ENCODE measurements around the gene PTPN3.

The PTPN3 gene

DNA sequence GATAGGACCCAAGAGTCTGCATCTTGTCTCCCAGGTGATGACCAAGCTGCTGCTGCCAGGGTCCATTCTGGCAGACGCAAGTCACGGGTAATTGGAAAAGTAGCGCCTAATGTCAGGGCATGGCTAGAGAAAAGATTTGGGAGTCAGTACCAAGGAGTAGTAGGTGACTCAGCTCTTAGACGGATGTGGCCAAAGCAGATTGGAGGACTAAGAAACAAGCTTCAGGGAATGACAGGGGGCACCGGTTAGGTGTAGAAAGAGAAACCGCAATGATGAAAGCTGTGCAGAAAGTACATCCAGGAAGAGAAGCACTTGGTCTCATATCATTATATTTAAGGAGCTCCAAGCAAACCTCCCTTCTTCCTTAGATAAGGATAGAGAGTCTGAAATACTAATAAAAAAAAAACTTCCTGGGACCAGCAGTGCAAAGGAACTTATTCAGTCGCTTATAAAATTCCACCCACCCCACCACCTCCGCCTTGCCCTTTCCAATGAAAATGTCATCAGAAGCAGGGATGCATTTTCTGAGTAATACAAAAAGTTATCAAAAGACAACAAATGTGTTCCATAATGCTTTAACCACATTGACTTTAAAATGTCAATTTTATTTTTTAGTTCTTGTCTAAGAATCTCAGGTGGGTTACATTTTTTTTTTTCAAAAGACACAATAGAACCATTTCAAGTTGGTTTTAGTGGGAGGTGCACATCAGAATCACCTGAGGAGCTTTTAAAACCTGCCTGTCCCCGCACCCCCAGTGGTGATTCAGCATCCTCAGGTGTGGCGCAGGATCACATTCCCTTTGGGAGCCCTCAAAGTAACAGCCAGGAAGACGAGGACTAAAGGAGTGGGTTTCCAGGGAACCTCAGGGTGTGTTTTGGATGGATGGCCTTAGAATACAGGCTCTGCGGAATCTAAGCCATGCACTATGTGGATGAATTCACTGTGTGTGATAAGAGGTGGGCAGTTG, 31.2 kb downstream of the PTPN3 start:
- Histone ChIP-seq H4K20me1 (ENCODE audit: low read depth, low read length) (no peaks in the 10 kb centered on the region), H3F3A (ENCODE audit: insufficient read depth) (no peaks in the 10 kb centered on the region), H3K27ac (ENCODE audit: low read depth, low read length) (no peak overlapping the region), H3K27me3 (ENCODE audit: low read length) (no peaks in the 10 kb centered on the region), H3K79me2 (ENCODE audit: insufficient read depth, low read length) (no peaks in the 10 kb centered on the region), H3K4me3 (ENCODE audit: insufficient read depth, low read length, poor library complexity, severe bottlenecking) (no peak overlapping the region), H3K9ac (ENCODE audit: low read length) (no peak overlapping the region), H3K36me3 (ENCODE audit: low read length) (no peaks in the 10 kb centered on the region), H3K9me2 (replicated peaks; ENCODE audit: insufficient read depth, low read length) (no peaks in the 10 kb centered on the region), H2AFZ (ENCODE audit: low read depth, low read length, severe bottlenecking) (no peak overlapping the region), H3K9me3 (ENCODE audit: insufficient read depth, low read length) (no peaks in the 10 kb centered on the region), H3K4me2 (ENCODE audit: low read depth, low read length, poor library complexity, severe bottlenecking) (no peak overlapping the region)
- TF ChIP-seq EZH2phosphoT487 (conservative IDR thresholded peaks at IDR 0.05; ENCODE audit: low read length) (no peak), CTCF (IDR thresholded peaks at IDR 0.05; ENCODE audit: insufficient read depth, low read length, poor library complexity, severe bottlenecking) (no peak)

DNA sequence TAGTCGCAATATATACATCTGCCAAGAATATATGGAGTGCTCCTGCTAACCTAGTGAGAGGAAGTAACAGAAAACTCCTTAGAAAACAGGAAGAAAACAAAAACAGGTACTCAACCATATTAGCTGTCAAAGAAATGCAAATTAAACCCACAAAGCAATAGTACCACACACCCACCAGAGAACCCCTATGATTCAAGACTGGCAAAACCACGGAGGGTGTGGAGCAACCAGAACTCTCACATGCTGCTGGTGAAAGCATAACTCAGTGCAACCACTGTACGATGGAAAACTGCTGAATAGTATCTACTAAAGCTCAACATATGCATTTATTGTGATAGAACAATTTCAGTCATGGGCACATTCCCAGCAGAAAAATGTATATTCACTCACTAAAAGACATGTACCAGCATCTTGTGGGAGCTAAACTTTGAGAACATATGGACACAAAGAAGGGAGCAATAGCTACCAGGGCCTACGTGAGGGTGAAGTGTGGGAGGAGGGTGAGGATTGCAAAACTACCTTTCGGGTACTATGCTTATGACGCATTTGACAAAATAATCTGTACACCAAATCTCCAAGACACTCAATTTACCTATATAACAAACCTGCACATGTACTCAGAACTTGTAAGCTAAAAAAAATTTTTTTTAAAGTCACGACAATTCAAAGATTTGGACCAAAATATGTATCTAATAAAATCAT, 34.0 kb downstream of the PTPN3 start:
- no peak overlapping the region for H3K4me2 ChIP-seq (ENCODE audit: low read depth, low read length, poor library complexity, severe bottlenecking)

DNA sequence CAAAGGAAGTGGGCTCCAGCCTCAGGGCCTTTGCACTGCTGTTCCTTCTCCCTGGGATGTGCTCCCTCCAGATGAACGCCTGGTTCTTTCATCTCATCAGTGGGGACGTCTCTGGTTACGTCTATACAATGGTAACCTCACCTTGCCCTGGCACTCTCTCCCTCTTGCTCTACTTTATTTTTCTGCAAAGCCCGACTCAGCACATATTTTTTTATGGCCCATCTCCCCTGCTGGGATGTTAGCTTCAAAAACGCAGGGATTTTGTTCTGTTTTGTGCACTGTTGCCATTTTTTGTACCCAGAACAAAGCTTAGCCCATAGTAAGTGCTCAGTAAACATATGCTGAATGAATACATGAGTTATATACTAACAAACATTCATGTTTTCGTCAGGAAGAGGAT, 37.5 kb downstream of the PTPN3 start:
- no peaks in the 10 kb centered on the region for H3F3A ChIP-seq (ENCODE audit: insufficient read depth)
- H3K9ac ChIP-seq (ENCODE audit: low read length) = no peak overlapping the region
- H4K20me1 ChIP-seq (ENCODE audit: low read depth, low read length) = no peaks in the 10 kb centered on the region
- no peaks in the 10 kb centered on the region for H3K9me3 ChIP-seq (ENCODE audit: insufficient read depth, low read length)
- no peak overlapping the region for H3K4me3 ChIP-seq (ENCODE audit: insufficient read depth, low read length, poor library complexity, severe bottlenecking)
- H3K27ac ChIP-seq (ENCODE audit: low read depth, low read length) = no peak overlapping the region
- H2AFZ ChIP-seq (ENCODE audit: low read depth, low read length, severe bottlenecking) = no peak overlapping the region
- no peaks in the 10 kb centered on the region; the same call in 1 of the 2 replicates for H3K27me3 ChIP-seq (ENCODE audit: low read length)
- TF ChIP-seq CTCF (IDR thresholded peaks at IDR 0.05; ENCODE audit: insufficient read depth, low read length, poor library complexity, severe bottlenecking) (no peak), EZH2phosphoT487 (conservative IDR thresholded peaks at IDR 0.05; ENCODE audit: low read length) (no peak)
- no peaks in the 10 kb centered on the region for H3K79me2 ChIP-seq (ENCODE audit: insufficient read depth, low read length)
- H3K36me3 ChIP-seq (ENCODE audit: low read length) = no peaks in the 10 kb centered on the region
- H3K9me2 ChIP-seq (replicated peaks; ENCODE audit: insufficient read depth, low read length) = no peaks in the 10 kb centered on the region
- H3K4me2 ChIP-seq (ENCODE audit: low read depth, low read length, poor library complexity, severe bottlenecking) = no peak overlapping the region

More for the DNA sequence above, 34.0 kb downstream of the PTPN3 start:
- no peaks in the 10 kb centered on the region for H3K79me2 ChIP-seq (ENCODE audit: insufficient read depth, low read length)
- no peak overlapping the region for H3K27ac ChIP-seq (ENCODE audit: low read depth, low read length)
- no peaks in the 10 kb centered on the region for H3K9me2 ChIP-seq (replicated peaks; ENCODE audit: insufficient read depth, low read length)
- H3K9ac ChIP-seq (ENCODE audit: low read length) = no peak overlapping the region
- no peaks in the 10 kb centered on the region for H4K20me1 ChIP-seq (ENCODE audit: low read depth, low read length)
- TF ChIP-seq EZH2phosphoT487 (conservative IDR thresholded peaks at IDR 0.05; ENCODE audit: low read length) (no peak), CTCF (IDR thresholded peaks at IDR 0.05; ENCODE audit: insufficient read depth, low read length, poor library complexity, severe bottlenecking) (no peak)
- no peak overlapping the region for H2AFZ ChIP-seq (ENCODE audit: low read depth, low read length, severe bottlenecking)
- no peaks in the 10 kb centered on the region for H3K36me3 ChIP-seq (ENCODE audit: low read length)
- no peak overlapping the region for H3K4me3 ChIP-seq (ENCODE audit: insufficient read depth, low read length, poor library complexity, severe bottlenecking)
- no peaks in the 10 kb centered on the region; the same call in 1 of the 2 replicates for H3K27me3 ChIP-seq (ENCODE audit: low read length)
- no peaks in the 10 kb centered on the region for H3K9me3 ChIP-seq (ENCODE audit: insufficient read depth, low read length)
- H3F3A ChIP-seq (ENCODE audit: insufficient read depth) = no peaks in the 10 kb centered on the region

All from SU-DHL-6 (cell line).